ENCODE data around the gene DTNA.

Gene DTNA

DNA sequence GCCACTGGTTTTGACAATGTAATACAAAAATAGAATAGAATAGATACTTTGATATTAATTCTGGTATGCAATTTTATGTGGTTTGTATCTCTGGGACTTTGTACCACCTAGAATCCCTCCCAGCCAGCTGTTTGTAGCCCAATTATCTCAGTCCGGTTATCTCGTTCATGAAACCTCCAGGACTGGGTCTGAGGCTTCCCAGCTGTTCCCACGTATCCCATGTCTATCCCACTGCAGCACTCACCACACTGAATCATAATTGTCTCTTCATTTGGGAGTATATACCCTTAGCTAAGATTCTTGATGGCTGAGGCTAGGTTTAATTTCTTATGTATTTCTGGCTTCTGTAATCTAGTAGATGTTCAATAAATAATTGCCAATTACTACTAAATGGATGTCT is 226.7 kb downstream of the DTNA start:
- Histone ChIP-seq H3K36me3 (replicated peaks) (no peaks in the 10 kb centered on the region), H3K4me3 (ENCODE audit: low read depth, low read length) (no peak overlapping the region), H3K27me3 (replicated peaks) (no peaks in the 10 kb centered on the region), H3K27ac (no peak overlapping the region)
- in situ Hi-C loops (cut with HindIII; ENCODE audit: low pct_ligation_motif_present, low sequenced_read_pairs), result no loop called here
- TF ChIP-seq, protein P1, sequence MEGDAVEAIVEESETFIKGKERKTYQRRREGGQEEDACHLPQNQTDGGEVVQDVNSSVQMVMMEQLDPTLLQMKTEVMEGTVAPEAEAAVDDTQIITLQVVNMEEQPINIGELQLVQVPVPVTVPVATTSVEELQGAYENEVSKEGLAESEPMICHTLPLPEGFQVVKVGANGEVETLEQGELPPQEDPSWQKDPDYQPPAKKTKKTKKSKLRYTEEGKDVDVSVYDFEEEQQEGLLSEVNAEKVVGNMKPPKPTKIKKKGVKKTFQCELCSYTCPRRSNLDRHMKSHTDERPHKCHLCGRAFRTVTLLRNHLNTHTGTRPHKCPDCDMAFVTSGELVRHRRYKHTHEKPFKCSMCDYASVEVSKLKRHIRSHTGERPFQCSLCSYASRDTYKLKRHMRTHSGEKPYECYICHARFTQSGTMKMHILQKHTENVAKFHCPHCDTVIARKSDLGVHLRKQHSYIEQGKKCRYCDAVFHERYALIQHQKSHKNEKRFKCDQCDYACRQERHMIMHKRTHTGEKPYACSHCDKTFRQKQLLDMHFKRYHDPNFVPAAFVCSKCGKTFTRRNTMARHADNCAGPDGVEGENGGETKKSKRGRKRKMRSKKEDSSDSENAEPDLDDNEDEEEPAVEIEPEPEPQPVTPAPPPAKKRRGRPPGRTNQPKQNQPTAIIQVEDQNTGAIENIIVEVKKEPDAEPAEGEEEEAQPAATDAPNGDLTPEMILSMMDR (IDR thresholded peaks at IDR 0.05; ENCODE audit: low read depth, low read length, missing control alignments), result no peak
- DNase-seq, result no peak

DNA sequence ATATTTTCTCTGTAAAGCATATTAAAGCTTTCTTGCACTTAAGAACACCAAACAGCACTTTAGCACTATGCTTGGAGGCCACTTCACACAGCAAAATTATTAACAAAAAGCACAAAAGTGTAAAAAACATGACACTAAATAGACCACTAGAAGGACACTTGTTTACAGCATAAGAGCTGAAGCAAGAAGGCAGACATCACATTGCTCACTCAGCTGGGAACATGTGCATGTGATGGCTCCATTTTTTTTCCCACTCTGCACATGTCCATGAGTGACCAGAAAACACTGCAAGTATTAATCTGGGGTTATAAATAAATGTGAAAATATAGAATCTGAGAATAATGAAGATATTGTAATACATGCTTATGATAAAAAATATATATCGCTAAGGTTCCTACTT is 228.0 kb downstream of the DTNA start:
- Histone ChIP-seq H3K27me3 (replicated peaks) (no peaks in the 10 kb centered on the region), H3K36me3 (replicated peaks) (no peaks in the 10 kb centered on the region), H3K4me3 (ENCODE audit: low read depth, low read length) (no peak overlapping the region), H3K27ac (no peak overlapping the region)
- TF ChIP-seq, protein P1 (IDR thresholded peaks at IDR 0.05; ENCODE audit: low read depth, low read length, missing control alignments), result no peak
- DNase-seq, result no peak
- in situ Hi-C loops (cut with HindIII; ENCODE audit: low pct_ligation_motif_present, low sequenced_read_pairs), result no loop called here
